ENCODE results near the gene PDHB.
A peak's percentile ranks its signal among the peaks of the same experiment; 100 is the strongest.

PDHB gene

GRCh38 chr3:58433400-58434167, at the start of gene PDHB:
Gene PDHB, minus strand, starts transcription at chr3:58433832. Its CDS starts 23 bp downstream, at chr3:58433809.
- Histone ChIP-seq H3K9me3 (ENCODE audit: low read length) (no peaks in the 10 kb centered on the region), H4K20me1 (ENCODE audit: insufficient read depth, low read length) (no peaks in the 10 kb centered on the region), H3K9me2 (ENCODE audit: low read depth, low read length) (no peaks in the 10 kb centered on the region), H3K4me2 (ENCODE audit: low read length) (peak within 1 kb of the TSS; percentile 89), H3K4me3 (ENCODE audit: low read depth, low read length, poor library complexity, severe bottlenecking) (peak within 1 kb of the TSS; percentile 76), H3K9ac (ENCODE audit: low read length) (peak within 1 kb of the TSS; percentile 76), H3K4me1 (ENCODE audit: insufficient read depth, low read length, severe bottlenecking) (peaks cover 20% of the 10 kb centered on the region), H2AFZ (ENCODE audit: low read length) (0 out of 2 replicates have a peak within 1 kb of the TSS, but pooled peaks have one; percentile 6), H3K79me2 (ENCODE audit: insufficient read depth, low read length) (no peaks in the 10 kb centered on the region), H3F3A (ENCODE audit: insufficient read depth, low read length) (peaks cover 4% of the 10 kb centered on the region; the same call in 1 of the 2 replicates), H3K27me3 (ENCODE audit: insufficient read depth, low read length) (no peaks in the 10 kb centered on the region), H3K36me3 (ENCODE audit: insufficient read depth, low read length) (peaks cover 34% of the 10 kb centered on the region), H3K27ac (ENCODE audit: low read depth, low read length, poor library complexity, severe bottlenecking) (no peak within 1 kb of the TSS)
- TF ChIP-seq CTCF (IDR thresholded peaks at IDR 0.05; ENCODE audit: low read length) (no peak), EZH2 (IDR thresholded peaks at IDR 0.05; ENCODE audit: borderline replicate concordance, low read length) (no peak)

GRCh38 chr3:58482917-58483636, 49.4 kb upstream of the PDHB start:
- H3K27me3 ChIP-seq (ENCODE audit: insufficient read depth, low read length), result peaks cover 2% of the 10 kb centered on the region; the same call in 1 of the 2 replicates
- H3K9ac ChIP-seq (ENCODE audit: low read length), result no peak overlapping the region
- H3K9me3 ChIP-seq (ENCODE audit: low read length), result no peaks in the 10 kb centered on the region
- no peak overlapping the region for H3K4me3 ChIP-seq (ENCODE audit: low read depth, low read length, poor library complexity, severe bottlenecking)
- no peaks in the 10 kb centered on the region for H3K9me2 ChIP-seq (ENCODE audit: low read depth, low read length)
- no peak overlapping the region for H3K4me2 ChIP-seq (ENCODE audit: low read length)
- H3K36me3 ChIP-seq (ENCODE audit: insufficient read depth, low read length), result no peaks in the 10 kb centered on the region
- no peak overlapping the region for H2AFZ ChIP-seq (ENCODE audit: low read length)
- H3K79me2 ChIP-seq (ENCODE audit: insufficient read depth, low read length), result no peaks in the 10 kb centered on the region
- H3K27ac ChIP-seq (ENCODE audit: low read depth, low read length, poor library complexity, severe bottlenecking), result no peak overlapping the region
- no peaks in the 10 kb centered on the region for H3F3A ChIP-seq (ENCODE audit: insufficient read depth, low read length)
- no peaks in the 10 kb centered on the region for H4K20me1 ChIP-seq (ENCODE audit: insufficient read depth, low read length)
- H3K4me1 ChIP-seq (ENCODE audit: insufficient read depth, low read length, severe bottlenecking), result no peaks in the 10 kb centered on the region
- TF ChIP-seq EZH2 (IDR thresholded peaks at IDR 0.05; ENCODE audit: borderline replicate concordance, low read length), result no peak
- no peak for TF ChIP-seq CTCF (IDR thresholded peaks at IDR 0.05; ENCODE audit: low read length)

- TF ChIP-seq EZH2 (IDR thresholded peaks at IDR 0.05; ENCODE audit: borderline replicate concordance, low read length), result no peak
- no peak overlapping the region for H3K4me3 ChIP-seq (ENCODE audit: low read depth, low read length, poor library complexity, severe bottlenecking)
Observed at GRCh38 chr3:58480309-58480708, 46.7 kb upstream of the PDHB start.

More at GRCh38 chr3:58480309-58480708, 46.7 kb upstream of the PDHB start:
- H3K27ac ChIP-seq (ENCODE audit: low read depth, low read length, poor library complexity, severe bottlenecking), result no peak overlapping the region
- no peaks in the 10 kb centered on the region; the same call in 1 of the 2 replicates for H3K27me3 ChIP-seq (ENCODE audit: insufficient read depth, low read length)
- no peaks in the 10 kb centered on the region for H3F3A ChIP-seq (ENCODE audit: insufficient read depth, low read length)
- H3K9me2 ChIP-seq (ENCODE audit: low read depth, low read length), result no peaks in the 10 kb centered on the region
- H3K4me1 ChIP-seq (ENCODE audit: insufficient read depth, low read length, severe bottlenecking), result peaks cover 2% of the 10 kb centered on the region
- no peaks in the 10 kb centered on the region for H3K36me3 ChIP-seq (ENCODE audit: insufficient read depth, low read length)
- H2AFZ ChIP-seq (ENCODE audit: low read length), result no peak overlapping the region
- no peaks in the 10 kb centered on the region for H4K20me1 ChIP-seq (ENCODE audit: insufficient read depth, low read length)
- no peaks in the 10 kb centered on the region for H3K9me3 ChIP-seq (ENCODE audit: low read length)
- no peak overlapping the region for H3K9ac ChIP-seq (ENCODE audit: low read length)
- no peaks in the 10 kb centered on the region for H3K79me2 ChIP-seq (ENCODE audit: insufficient read depth, low read length)
- H3K4me2 ChIP-seq (ENCODE audit: low read length), result no peak overlapping the region

All from OCI-LY1 (cell line).